HG03342 (cell line): ENCODE measurements around the gene AOC2.
"Not testable (repeated sequence)": the region's sequence is repeated elsewhere in the genome, so short reads cannot be mapped to it uniquely, and the experiment has no call there.

Experiments used
- ATAC-seq: cut with Tn5 transposase; IDR thresholded peaks from one replicate; pipeline ENCODE4 v1.9.1; 2021; ENCODE audit warnings: mild to moderate bottlenecking, moderate library complexity; ENCODE audit not compliant: unreplicated experiment

Gene AOC2

DNA sequence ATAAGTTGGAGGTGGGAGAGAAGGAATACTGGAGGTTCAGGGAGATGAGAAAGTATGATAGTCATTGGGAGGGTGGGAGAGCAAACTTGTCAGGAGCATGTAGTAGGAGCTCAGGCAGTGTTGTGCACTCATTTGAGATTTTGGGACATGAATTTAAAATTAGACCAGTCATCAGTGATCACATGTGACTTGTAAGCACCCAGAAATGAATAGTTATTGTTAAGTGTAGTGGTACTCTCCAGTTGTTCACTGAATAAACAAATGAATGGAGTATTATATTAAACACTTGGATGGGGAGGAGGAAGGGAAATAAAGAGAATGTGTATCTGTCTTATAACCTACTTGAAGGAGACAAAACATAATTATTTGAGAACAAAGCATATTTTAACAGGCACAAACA is 13.4 kb upstream of the AOC2 start:
- ATAC-seq, result no peak

DNA sequence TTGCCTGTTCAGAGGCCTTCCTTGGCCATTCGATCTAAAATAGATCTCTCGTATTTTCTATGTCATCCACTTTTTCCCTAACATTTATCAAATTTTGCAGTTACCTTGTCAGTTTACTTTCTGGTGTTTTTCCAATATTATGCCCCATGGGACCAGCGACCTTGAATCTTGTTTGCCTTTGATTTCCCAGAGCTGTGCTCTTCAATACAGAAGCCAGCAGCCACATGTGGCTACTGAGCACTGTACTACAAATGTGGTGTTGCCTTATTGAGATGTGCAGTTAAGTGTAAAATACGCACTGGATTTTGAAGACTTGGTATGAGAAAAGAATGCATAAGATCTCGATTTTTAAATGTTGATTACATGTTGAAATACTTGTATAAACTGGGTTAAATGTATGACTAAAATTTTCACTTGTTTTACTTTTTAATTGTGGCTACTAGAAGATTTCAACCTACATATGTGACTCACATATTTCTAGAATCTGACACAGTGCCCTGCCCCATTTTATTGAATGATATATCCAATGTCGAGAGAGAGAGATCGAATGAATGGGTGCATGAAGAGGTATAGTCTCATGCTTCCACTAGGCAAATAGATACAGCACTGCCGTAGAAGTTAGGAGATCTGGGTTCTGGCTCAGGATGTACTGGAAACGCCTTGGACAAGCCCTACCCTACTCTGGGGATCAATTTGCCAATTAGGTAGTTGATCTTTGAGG is 12.0 kb upstream of the AOC2 start:
- peak; percentile 22 for ATAC-seq

DNA sequence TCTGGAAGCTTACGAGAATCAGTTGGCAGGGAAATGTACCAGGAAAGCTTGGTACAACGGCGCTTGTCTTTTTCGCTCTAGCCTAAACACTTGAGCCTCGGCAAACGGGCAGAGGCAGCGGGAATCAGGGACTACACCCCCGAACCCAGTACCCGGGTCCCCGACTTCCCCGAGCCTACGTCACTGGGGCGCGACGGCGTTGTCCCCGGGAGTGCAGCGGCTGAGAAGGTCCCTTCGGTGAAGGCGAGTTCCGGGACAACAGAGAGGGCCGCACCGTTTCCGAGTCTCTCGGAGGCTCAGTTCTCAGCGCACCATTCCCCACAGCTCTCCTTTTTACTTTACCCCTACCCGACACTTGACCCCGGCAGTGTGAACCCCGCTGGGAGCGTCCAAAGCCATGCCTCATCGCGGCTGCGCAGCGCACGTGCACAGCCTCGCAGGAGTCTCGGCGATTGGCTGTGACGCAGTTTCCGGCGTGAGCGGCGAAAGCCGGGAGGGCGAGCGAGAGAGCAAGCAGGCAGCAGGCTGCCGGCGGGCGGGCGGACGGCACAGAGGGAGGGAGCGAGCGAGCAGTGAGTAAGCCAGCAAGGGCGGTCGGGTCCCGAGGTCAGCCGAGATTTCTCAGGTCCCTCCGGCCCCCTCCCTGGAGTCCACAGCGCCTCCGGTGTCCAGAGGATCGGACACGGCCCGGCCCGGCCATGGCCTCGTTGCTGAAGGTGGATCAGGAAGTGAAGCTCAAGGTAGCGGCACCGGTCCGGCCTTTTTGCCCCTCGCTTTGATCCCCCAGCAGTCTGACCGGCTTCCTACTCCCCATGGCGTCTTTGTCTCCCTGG is 11.2 kb upstream of the AOC2 start, which contains the start of gene PSME3:
TSS of gene PSME3 (plus strand) at position 464 of the 833 bp plus-strand sequence. CDS start at position 699, 235 bp downstream.
- ATAC-seq, result peak; percentile 74

DNA sequence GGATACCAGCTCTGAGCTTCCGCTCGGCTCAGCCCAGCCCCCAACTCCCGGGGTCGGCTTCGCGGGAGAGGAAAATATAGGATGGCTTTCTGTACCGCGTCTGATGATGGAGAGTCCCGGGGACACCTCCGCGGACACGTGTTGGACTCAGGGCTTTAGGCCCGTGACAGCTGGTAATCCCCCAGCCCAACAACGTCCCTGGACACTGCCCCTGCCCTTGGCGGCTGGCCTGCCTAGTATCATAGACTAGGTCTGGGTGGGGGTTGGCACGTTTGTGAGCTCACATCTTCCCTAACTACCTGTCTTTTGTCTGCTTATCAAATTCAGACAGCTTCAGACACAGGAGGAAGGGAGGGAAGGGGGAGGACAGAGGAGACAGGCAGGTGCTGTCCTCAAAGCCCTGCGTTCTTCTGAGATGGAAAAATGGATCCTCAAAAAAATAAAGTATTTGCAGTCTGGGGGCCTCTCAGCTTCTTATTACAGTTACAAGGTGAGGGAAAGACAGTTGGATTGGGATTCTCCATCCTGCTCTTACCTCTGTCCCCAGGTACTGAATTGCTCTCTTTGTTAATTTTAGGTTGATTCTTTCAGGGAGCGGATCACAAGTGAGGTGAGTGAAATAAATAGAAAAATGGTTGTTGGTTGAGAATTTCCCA is 10.5 kb upstream of the AOC2 start:
- no peak for ATAC-seq

DNA sequence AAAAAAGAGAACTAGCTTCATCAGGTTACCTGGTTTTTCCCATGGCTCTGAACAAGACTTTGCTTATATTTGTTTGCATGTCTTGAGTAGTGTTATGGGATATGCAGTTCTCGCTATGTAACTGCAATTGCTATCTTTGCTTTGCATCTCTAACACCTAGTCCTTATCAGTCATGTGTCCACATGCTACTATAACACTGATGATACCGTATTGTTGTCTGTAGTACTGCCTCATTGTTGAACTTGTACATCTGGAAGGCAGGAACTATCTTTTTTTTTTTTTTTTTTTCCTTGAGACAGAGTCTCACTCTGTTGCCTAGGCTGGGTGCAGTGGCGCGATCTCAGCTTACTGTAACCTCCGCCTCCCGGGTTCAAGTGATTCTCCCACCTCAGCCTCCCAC is 8.6 kb upstream of the AOC2 start:
- no peak for ATAC-seq

DNA sequence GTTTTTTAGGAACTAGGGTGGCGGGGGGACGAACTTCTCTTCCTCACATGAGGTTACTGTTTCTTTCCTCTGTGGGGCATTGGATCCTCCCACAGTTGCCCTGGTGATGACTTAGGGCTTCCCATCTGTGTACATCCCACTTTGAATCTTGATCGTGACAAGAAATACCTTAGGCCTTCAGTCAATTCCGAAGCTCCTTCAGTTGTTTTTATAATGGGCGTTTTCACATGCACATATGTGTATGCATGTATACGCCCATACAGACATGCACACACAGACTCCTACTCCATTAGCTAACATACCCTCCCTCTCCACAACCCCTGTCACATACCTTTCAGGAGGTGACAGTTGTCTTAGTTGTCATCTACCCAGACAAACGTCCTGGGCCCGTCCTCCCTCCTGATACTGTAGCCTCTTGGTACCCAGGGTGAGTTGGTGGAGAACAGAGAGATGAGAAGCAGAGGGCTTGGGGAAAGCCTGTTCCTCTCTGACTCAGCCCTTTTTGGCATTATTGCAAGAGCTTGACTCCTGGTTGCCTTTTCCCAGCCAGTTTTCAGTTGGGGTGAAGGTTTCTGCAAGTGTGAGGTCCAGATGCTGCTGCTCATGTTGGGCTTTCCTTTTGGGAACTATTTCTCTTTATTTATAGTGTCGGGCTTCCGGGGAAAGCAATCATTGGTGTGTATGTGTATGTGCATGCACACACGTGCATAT is 2.2 kb upstream of the AOC2 start:
- ATAC-seq, result no peak

DNA sequence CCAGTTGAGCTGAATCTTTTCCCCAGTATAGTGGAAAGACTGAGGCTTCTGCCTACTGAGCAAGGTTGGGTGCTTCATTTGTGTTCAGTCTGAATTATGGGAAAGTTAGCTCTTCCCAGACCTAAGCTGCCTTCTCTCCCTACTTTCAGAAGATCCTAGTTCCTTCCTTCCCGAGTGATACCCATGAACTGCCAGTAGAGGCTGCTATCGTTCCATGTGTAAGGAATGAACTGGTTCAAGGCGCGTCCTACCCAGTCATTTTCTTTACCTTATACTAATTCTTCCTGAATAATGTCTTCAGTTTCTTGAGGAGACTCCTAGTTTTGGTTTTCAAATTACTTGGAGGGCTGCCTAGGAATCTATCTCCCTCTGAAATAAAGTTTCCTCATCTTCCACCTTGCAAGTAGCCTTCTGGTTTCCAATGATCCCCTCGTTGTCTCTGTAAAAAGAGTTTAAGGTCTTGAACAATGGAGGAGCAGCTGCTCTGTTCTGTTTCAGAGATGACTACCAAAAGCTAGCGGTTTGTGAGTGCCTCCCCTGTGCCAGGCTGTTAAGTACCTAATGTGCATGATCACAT is 934 bp upstream of the AOC2 start:
- no peak for ATAC-seq

DNA sequence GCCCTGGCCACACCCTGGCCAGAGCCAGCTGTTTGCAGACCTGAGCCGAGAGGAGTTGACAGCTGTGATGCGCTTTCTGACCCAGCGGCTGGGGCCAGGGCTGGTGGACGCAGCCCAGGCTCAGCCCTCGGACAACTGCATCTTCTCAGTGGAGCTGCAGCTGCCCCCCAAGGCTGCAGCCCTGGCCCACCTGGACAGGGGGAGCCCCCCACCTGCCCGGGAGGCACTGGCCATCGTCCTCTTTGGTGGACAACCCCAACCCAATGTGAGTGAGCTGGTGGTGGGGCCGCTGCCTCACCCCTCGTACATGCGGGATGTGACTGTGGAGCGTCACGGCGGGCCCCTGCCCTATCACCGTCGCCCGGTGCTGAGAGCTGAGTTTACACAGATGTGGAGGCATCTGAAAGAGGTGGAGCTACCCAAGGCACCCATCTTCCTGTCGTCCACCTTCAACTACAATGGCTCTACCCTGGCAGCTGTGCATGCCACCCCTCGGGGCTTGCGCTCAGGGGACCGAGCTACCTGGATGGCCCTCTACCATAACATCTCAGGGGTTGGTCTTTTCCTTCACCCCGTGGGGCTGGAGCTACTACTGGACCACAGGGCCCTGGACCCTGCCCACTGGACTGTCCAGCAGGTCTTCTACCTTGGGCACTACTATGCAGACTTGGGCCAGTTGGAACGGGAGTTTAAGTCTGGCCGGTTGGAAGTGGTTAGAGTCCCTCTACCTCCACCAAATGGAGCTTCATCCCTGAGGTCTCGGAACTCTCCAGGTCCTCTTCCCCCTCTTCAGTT is 578 bp downstream of the AOC2 start:
- ATAC-seq, result no peak

DNA sequence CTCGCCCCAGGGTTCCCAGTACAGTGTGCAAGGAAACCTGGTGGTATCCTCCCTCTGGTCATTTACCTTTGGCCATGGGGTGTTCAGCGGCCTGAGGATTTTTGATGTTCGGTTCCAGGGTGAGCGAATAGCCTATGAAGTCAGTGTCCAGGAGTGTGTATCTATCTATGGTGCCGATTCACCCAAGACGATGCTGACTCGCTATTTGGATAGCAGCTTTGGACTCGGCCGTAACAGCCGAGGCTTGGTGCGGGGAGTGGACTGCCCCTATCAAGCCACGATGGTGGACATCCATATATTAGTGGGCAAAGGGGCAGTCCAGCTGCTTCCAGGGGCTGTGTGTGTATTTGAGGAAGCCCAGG is 1.2 kb downstream of the AOC2 start:
- ATAC-seq, result no peak

DNA sequence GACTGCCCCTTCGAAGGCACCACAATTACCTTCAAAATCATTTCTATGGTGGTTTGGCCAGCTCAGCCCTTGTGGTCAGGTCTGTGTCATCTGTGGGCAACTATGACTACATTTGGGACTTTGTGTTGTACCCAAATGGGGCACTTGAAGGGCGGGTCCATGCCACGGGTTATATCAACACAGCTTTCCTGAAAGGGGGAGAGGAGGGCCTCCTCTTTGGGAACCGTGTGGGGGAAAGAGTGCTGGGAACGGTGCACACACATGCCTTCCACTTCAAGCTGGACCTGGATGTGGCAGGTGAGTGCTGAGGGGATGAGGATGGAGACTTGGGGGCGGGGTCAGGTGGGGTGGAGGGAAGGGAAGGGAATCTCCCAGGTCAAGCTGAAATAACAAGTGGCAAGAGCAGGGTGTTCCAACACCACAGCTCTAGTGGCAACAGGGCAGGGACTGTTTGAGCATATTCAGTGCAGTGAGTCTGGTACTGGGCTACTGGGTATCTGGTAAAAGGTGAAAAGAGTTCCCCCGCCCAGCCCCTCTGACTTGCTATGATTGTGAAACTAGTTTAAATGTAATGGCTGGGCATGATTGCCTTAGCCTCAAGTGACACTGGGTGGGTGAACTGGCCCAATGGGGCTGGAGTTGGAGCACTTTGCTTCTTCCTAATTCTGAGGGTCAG is 1.7 kb downstream of the AOC2 start:
- no peak for ATAC-seq

DNA sequence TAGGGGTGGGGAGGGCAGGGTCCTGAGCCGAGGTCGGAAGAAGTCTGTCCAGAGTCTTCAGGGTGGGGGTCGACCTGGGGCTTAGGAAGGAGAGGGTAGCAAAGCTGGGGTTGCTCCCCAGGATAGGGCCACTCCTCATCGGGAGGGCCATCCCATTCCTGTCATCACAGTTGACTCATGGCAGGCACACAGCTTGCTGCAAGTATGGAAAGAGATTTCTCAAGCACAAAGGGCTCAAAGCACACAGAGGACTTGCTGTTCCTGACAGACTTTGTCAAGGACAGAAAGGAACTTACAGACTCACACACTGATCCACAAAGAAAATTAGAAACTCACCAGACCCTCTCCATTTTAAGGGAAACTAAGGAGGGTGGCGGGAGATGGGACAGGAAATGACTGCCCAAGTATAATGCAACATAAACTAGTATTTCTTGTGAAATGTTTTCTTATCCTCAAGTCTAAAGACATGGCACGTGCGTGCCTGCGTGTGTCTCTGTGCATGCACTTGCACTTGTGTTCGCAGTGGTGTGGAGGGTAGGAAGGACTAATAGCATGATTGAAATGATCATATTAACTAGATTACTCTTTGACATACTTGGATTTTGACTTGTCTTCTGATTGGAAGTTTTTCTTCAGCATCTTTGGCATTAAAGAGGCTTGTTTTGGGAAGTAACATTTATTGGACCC is 2.4 kb downstream of the AOC2 start:
- ATAC-seq, result no peak

DNA sequence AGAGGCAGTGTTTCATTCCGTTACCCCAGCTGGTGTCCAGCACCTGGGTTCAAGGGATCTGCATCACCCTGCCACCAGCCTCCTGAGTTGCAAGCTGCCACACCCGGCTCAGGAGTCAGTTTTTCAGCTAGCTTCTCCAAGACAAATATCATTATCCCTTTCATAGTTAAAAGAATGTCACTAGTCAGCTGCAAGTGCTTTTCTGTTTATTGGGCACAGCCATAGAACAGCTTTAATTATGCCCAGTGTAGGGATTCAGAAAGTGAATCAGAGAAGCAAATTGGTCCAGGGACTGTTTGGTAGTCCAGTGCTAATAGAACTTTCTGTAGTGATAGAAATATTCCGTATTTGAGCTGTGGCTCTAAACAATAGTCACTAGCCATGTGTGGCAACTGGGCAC is 3.7 kb downstream of the AOC2 start:
- no peak for ATAC-seq

DNA sequence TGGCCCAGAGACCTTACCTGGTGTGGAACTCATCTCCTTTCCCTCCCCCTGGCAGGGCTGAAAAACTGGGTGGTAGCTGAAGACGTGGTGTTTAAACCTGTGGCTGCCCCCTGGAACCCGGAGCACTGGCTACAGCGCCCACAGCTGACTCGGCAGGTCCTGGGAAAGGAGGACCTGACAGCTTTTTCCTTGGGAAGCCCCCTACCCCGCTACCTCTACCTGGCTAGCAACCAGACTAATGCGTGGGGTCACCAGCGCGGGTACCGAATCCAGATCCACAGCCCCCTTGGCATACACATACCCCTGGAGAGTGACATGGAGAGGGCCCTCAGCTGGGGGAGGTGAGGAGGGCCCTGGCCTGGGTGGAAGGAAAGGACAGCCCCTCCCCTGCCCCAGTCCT is 4.7 kb downstream of the AOC2 start:
- no peak for ATAC-seq

DNA sequence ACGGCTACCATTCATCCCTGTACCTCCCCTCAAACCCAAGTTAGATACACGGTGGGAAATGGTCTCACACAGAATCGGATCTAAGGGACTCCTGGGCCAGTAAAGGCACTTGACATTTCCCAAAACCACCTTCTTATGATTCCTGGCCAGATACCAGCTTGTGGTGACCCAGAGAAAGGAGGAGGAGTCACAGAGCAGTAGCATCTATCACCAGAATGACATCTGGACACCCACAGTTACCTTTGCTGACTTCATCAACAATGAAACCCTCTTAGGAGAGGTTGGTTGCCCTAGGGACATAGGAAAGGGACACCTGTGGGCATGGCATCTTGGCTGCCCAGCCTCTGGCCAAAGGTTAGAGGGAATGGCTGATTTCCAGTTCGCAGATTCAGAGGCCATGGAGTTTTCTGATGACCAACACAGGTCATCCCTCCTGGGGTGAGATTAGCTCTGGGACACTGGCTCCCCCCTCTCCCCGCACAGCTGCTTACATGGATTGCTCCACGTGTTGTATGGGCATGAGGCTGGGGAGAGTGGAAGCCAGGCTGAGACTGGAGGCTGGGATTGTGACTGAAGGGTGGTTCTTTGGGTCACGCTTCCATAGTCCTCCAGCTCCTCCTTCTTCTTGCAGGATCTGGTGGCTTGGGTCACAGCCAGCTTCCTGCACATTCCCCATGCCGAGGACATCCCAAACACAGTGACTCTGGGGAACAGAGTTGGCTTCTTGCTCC is 5.2 kb downstream of the AOC2 start:
- no peak for ATAC-seq

DNA sequence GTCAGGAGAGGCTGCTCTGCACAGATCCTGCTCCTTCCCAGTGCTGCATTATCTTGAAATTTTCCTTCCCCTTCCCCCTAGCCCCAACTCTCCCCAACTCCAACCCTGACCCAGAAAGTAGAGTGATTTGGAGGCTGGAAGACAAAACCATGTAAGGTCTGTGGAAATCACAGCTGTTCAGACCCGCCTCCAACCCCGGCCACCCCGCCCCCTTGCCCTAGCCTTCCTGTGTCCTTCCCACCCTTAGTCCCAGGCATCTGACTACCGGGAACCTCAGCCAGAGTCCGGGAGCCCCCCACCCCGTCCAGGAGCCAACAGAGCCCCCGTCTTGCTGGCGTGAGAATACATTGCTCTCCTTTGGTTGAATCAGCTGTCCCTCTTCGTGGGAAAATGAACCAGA is 6.6 kb downstream of the AOC2 start, which contains the start of gene AOC3:
TSS of gene AOC3 (plus strand) at position 246 of the 400 bp plus-strand sequence. CDS start at position 391, 145 bp downstream.
- ATAC-seq, result no peak

DNA sequence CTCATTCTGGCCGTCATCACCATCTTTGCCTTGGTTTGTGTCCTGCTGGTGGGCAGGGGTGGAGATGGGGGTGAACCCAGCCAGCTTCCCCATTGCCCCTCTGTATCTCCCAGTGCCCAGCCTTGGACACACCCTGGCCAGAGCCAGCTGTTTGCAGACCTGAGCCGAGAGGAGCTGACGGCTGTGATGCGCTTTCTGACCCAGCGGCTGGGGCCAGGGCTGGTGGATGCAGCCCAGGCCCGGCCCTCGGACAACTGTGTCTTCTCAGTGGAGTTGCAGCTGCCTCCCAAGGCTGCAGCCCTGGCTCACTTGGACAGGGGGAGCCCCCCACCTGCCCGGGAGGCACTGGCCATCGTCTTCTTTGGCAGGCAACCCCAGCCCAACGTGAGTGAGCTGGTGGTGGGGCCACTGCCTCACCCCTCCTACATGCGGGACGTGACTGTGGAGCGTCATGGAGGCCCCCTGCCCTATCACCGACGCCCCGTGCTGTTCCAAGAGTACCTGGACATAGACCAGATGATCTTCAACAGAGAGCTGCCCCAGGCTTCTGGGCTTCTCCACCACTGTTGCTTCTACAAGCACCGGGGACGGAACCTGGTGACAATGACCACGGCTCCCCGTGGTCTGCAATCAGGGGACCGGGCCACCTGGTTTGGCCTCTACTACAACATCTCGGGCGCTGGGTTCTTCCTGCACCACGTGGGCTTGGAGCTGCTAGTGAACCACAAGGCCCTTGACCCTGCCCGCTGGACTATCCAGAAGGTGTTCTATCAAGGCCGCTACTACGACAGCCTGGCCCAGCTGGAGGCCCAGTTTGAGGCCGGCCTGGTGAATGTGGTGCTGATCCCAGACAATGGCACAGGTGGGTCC is 7.2 kb downstream of the AOC2 start:
- not testable (repeated sequence) for ATAC-seq

DNA sequence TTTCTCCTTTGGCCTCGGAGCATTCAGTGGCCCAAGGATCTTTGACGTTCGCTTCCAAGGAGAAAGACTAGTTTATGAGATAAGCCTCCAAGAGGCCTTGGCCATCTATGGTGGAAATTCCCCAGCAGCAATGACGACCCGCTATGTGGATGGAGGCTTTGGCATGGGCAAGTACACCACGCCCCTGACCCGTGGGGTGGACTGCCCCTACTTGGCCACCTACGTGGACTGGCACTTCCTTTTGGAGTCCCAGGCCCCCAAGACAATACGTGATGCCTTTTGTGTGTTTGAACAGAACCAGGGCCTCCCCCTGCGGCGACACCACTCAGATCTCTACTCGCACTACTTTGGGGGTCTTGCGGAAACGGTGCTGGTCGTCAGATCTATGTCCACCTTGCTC is 8.0 kb downstream of the AOC2 start:
- ATAC-seq, result no peak
